HepG2 (cell line): ENCODE results near the gene KCNQ1OT1. TPM values are rescaled to one million over a fixed set of nuclear protein-coding genes. Genes with fewer than 3 reads are reported as not detected.

Experiments
- BCLAF1 ChIP-seq: fragments of 450-650 bp; IDR thresholded peaks from 2 replicates; pipeline ENCODE4 v1.6.1; 2017; ENCODE audit warnings: mild to moderate bottlenecking
- CC2D1A ChIP-seq: sonication (generic); formaldehyde crosslinking; IDR thresholded peaks from 2 replicates; pipeline ENCODE4 v1.8.1; 2023; ENCODE audit warnings: mild to moderate bottlenecking, missing genetic modification reagents
- ELF3 ChIP-seq: IDR thresholded peaks from 2 replicates; pipeline ENCODE4 v1.6.1; 2016; ENCODE audit warnings: missing genetic modification reagents, missing compliant biosample characterization
- HCFC1 ChIP-seq: fragments of 150-350 bp; IDR thresholded peaks from 2 replicates; pipeline ENCODE4 v1.6.1; 2014; ENCODE audit warnings: low read depth, low read length
- HMGA1 ChIP-seq: sonication (generic); formaldehyde crosslinking; conservative IDR thresholded peaks from 2 replicates; pipeline ENCODE4 v1.4.0; 2020; ENCODE audit warnings: missing genetic modification reagents
- HOXD1 ChIP-seq: sonication (generic); formaldehyde crosslinking; IDR thresholded peaks from 2 replicates; pipeline ENCODE4 v1.5.0; 2020; ENCODE audit warnings: missing genetic modification reagents
- KDM4B ChIP-seq: sonication (generic); formaldehyde crosslinking; IDR thresholded peaks from 2 replicates; pipeline ENCODE4 v1.4.0; 2020; ENCODE audit warnings: missing genetic modification reagents
- KDM5B ChIP-seq: sonication (generic); formaldehyde crosslinking; IDR thresholded peaks from 2 replicates; pipeline ENCODE4 v1.4.0; 2020; ENCODE audit warnings: missing genetic modification reagents, mild to moderate bottlenecking, borderline replicate concordance
- MAFK ChIP-seq, 2 experiments: IDR thresholded peaks in 1 of 2; conservative IDR thresholded peaks in 1 of 2; 2 replicates each; pipeline ENCODE4 v1.6.1; 2011; ENCODE audit warnings: improper control_type of control experiment in 2 of 2, low read length in 2 of 2
- MED13 ChIP-seq: sonication (generic); formaldehyde crosslinking; IDR thresholded peaks from 2 replicates; pipeline ENCODE4 v1.5.0; 2020; ENCODE audit warnings: missing genetic modification reagents
- NFE2L1 ChIP-seq: sonication (generic); formaldehyde crosslinking; IDR thresholded peaks from 2 replicates; pipeline ENCODE4 v1.4.0; 2020; ENCODE audit warnings: missing genetic modification reagents, mild to moderate bottlenecking, borderline replicate concordance
- REPIN1 ChIP-seq: sonication (generic); formaldehyde crosslinking; IDR thresholded peaks from 2 replicates; pipeline ENCODE4 v1.8.0; 2022; ENCODE audit warnings: missing genetic modification reagents, low read depth, mild to moderate bottlenecking, borderline replicate concordance
- SATB2 ChIP-seq: sonication (generic); formaldehyde crosslinking; IDR thresholded peaks from 2 replicates; pipeline ENCODE4 v1.5.0; 2020; ENCODE audit warnings: missing genetic modification reagents
- SIX4 ChIP-seq: sonication (generic); formaldehyde crosslinking; IDR thresholded peaks from 2 replicates; pipeline ENCODE4 v1.4.0; 2020; ENCODE audit warnings: missing genetic modification reagents
- TEF ChIP-seq: sonication (generic); formaldehyde crosslinking; IDR thresholded peaks from 2 replicates; pipeline ENCODE4 v1.5.0; 2020; ENCODE audit warnings: missing genetic modification reagents
- YEATS2 ChIP-seq: sonication (generic); formaldehyde crosslinking; IDR thresholded peaks from 2 replicates; pipeline ENCODE4 v1.4.0; 2020; ENCODE audit warnings: missing genetic modification reagents, borderline replicate concordance
- ZBTB38 ChIP-seq: sonication (generic); formaldehyde crosslinking; IDR thresholded peaks from 2 replicates; pipeline ENCODE4 v1.5.1; 2020; ENCODE audit warnings: mild to moderate bottlenecking, missing genetic modification reagents
- ZNF124 ChIP-seq: sonication (generic); formaldehyde crosslinking; IDR thresholded peaks from 2 replicates; pipeline ENCODE4 v1.4.0; 2020; ENCODE audit warnings: missing genetic modification reagents
- ZNF253 ChIP-seq: sonication (generic); formaldehyde crosslinking; IDR thresholded peaks from 2 replicates; pipeline ENCODE4 v1.8.0; 2022; ENCODE audit warnings: mild to moderate bottlenecking, missing genetic modification reagents, borderline replicate concordance
- ZNF644 ChIP-seq: IDR thresholded peaks from 2 replicates; pipeline ENCODE4 v1.6.1; 2016; ENCODE audit warnings: low read depth
- ZSCAN9 ChIP-seq: IDR thresholded peaks from 2 replicates; pipeline ENCODE4 v1.6.1; 2016; ENCODE audit warnings: borderline replicate concordance
- polyA plus RNA-seq, 8 experiments: library from polyadenylated mRNA; depleted of rRNA in 3 of 8; stranded (reverse) in 7 of 8; unstranded in 1 of 8; fragments of >200 nt; fragmentation: Illumina TruSeq in 4 of 8; extraction: Trizol in 4 of 8; gene quantifications; 2 replicates each; pipeline versions ENCODE4 v1.2.1 to v1.2.3, GENCODE V29; 2011 to 2016; ENCODE audit warnings: low read depth in 4 of 8, missing spikeins in 1 of 8, mixed read lengths in 1 of 8; ENCODE audit not compliant: insufficient read depth in 1 of 8
- total RNA-seq, 5 experiments: library from RNA; depleted of rRNA; stranded (reverse); fragments of >200 nt; fragmentation: Illumina TruSeq; extraction: Trizol; gene quantifications; 2 replicates each; pipeline ENCODE4 v1.2.3, GENCODE V29; 2016; ENCODE audit warnings: low read depth in 1 of 5
- TF ChIP-seq, protein P1 (sequence below): sonication (generic); formaldehyde crosslinking; IDR thresholded peaks from 2 replicates; pipeline ENCODE4 v1.5.0; 2020; ENCODE audit warnings: mild to moderate bottlenecking, low read depth, missing genetic modification reagents, borderline replicate concordance
- TF ChIP-seq, protein P2 (sequence below): sonication (generic); formaldehyde crosslinking; IDR thresholded peaks from 2 replicates; pipeline ENCODE4 v1.5.1; 2020; ENCODE audit warnings: mild to moderate bottlenecking, missing genetic modification reagents

KCNQ1OT1 gene
- total and polyA plus RNA-seq, 2 of the 13 experiments (the other 11 are each of a cell fraction or from before 2014, with no cell fraction given) = 1.3 to 18.9 TPM

GRCh38 chr11:2731130-2732125, 31.6 kb upstream of the KCNQ1OT1 start (continued):
- no peak for TF ChIP-seq CC2D1A (CRISPR knock-in tag)
- 0 out of 2 replicates have a peak, but pooled peaks have one; percentile 1 for TF ChIP-seq ELF3 (CRISPR knock-in tag)
- TF ChIP-seq HCFC1 = no peak
- TF ChIP-seq ZNF124 = no peak
- peak; percentile 40; the same call in 1 of the 2 replicates for TF ChIP-seq ZBTB38 (CRISPR knock-in tag)
- TF ChIP-seq, protein P1, sequence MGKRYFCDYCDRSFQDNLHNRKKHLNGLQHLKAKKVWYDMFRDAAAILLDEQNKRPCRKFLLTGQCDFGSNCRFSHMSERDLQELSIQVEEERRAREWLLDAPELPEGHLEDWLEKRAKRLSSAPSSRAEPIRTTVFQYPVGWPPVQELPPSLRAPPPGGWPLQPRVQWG = no peak
- TF ChIP-seq KDM4B (CRISPR knock-in tag) = no peak
- no peak for TF ChIP-seq ZNF644
- no peak for TF ChIP-seq SIX4 (CRISPR knock-in tag)
- TF ChIP-seq NFE2L1 = no peak
- no peak for TF ChIP-seq REPIN1 (CRISPR knock-in tag)
- TF ChIP-seq HMGA1 (CRISPR knock-in tag) = no peak
- TF ChIP-seq MAFK (conservative IDR thresholded peaks at IDR 0.05 in 1 of 2, IDR thresholded peaks at IDR 0.05 in 1 of 2; ENCODE audit: low read length in 2 of 2) = no peak
- peak; percentile 62; the same call in 1 of the 2 replicates for TF ChIP-seq TEF
- TF ChIP-seq KDM5B (CRISPR knock-in tag) = no peak
- peak; percentile 56; the same call in 1 of the 2 replicates for TF ChIP-seq MED13 (CRISPR knock-in tag)
- TF ChIP-seq SATB2 (CRISPR knock-in tag) = 0 out of 2 replicates have a peak, but pooled peaks have one; percentile 40
- no peak for TF ChIP-seq BCLAF1
- no peak for TF ChIP-seq YEATS2
- TF ChIP-seq, protein P2, sequence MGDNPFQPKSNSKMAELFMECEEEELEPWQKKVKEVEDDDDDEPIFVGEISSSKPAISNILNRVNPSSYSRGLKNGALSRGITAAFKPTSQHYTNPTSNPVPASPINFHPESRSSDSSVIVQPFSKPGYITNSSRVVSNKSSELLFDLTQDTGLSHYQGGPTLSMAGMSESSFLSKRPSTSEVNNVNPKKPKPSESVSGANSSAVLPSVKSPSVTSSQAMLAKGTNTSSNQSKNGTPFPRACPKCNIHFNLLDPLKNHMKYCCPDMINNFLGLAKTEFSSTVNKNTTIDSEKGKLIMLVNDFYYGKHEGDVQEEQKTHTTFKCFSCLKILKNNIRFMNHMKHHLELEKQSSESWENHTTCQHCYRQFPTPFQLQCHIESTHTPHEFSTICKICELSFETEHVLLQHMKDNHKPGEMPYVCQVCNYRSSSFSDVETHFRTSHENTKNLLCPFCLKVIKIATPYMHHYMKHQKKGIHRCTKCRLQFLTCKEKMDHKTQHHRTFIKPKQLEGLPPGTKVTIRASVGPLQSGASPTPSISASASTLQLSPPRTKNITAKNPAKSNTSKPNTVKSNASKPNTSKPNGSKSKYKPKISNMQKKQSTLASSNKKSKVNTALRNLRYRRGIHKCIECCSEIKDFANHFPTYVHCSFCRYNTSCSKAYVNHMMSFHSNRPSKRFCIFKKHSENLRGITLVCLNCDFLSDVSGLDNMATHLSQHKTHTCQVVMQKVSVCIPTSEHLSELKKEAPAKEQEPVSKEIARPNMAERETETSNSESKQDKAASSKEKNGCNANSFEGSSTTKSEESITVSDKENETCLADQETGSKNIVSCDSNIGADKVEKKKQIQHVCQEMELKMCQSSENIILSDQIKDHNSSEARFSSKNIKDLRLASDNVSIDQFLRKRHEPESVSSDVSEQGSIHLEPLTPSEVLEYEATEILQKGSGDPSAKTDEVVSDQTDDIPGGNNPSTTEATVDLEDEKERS (CRISPR knock-in tag) = no peak
- TF ChIP-seq HOXD1 (CRISPR knock-in tag) = peak; percentile 66; the same call in 1 of the 2 replicates
- TF ChIP-seq ZSCAN9 (CRISPR knock-in tag) = no peak
- no peak for TF ChIP-seq ZNF253 (CRISPR knock-in tag)
